Testis (tissue), 3 donors: Measurements from ENCODE around the gene A3GALT2. TPM values are rescaled to one million over a fixed set of nuclear protein-coding genes. Genes with fewer than 3 reads are reported as not detected.

Experiments
- DNase-seq: peaks from one replicate; pipeline ENCODE4 v3.0.0-alpha.2; 2019
- H3K27ac ChIP-seq, 2 donors: fragments of 200-600 bp; sonication (generic); one replicate each; pipeline ENCODE4 v1.5.1; 2019
- H3K27me3 ChIP-seq: fragments of 200-600 bp; sonication (generic); one replicate; pipeline ENCODE4 v1.5.1; 2019
- H3K36me3 ChIP-seq: fragments of 200-600 bp; sonication (generic); one replicate; pipeline ENCODE4 v1.5.1; 2017; ENCODE audit warnings: low read depth; ENCODE audit errors: missing control alignments
- H3K4me1 ChIP-seq: fragments of 200-600 bp; sonication (generic); one replicate; pipeline ENCODE4 v1.5.1; 2019
- H3K4me3 ChIP-seq, 2 donors: fragments of 200-600 bp; sonication (generic); one replicate each; pipeline ENCODE4 v1.5.1; 2017 to 2019
- H3K9me3 ChIP-seq: fragments of 200-600 bp; sonication (generic); one replicate; pipeline ENCODE4 v1.5.1; 2017
- CTCF ChIP-seq, 3 experiments: fragments of 450-650 bp in 2 of 3; fragments of 200-600 bp in 1 of 3; sonication (generic) in 1 of 3; IDR thresholded peaks; one replicate each; pipeline ENCODE4 v1.5.1; 2016 to 2019; ENCODE audit warnings: antibody characterized with exemption in 3 of 3, mild to moderate bottlenecking in 2 of 3, moderate library complexity in 1 of 3
- POLR2A ChIP-seq: fragments of 450-650 bp; IDR thresholded peaks from one replicate; pipeline ENCODE4 v1.6.1; 2017; ENCODE audit warnings: antibody characterized with exemption, mild to moderate bottlenecking, moderate library complexity
- WGBS, 2 donors: methylation state at CpG; one replicate each; pipeline ENCODE4 v1.1.5; 2018; 5-methylcytosine and 5-hydroxymethylcytosine counted together
- intact Hi-C: fragments of 100-400 bp; cut with DNase I; formaldehyde crosslinking; loops from one replicate; pipeline ENCODE4 v1.15.1; 2023; ENCODE audit warnings: low total_unique reads
- polyA plus RNA-seq: library from polyadenylated mRNA; stranded (reverse); fragments of 350-450 nt; fragmentation: Illumina TruSeq; extraction: RNeasy Lipid Tissue Mini Kit (QIAGEN cat#74804); gene quantifications from one replicate; pipeline ENCODE4 v1.2.3, GENCODE V29; 2014; ENCODE audit warnings: low read depth, low replicate concordance; ENCODE audit not compliant: insufficient read depth
- total RNA-seq, 2 donors: library from RNA; depleted of rRNA; stranded (reverse); fragments of >200 nt; gene quantifications; one replicate each; pipeline ENCODE4 v1.2.3, GENCODE V29; 2016

A3GALT2 gene
- total and polyA plus RNA-seq, 3 donors from 2014 or later = 0.87 to 1.7 TPM; not detected in 1

- Histone ChIP-seq H3K27me3 (no peaks in the 10 kb centered on the region), H3K9me3 (no peaks in the 10 kb centered on the region), H3K27ac (no peak overlapping the region), H3K36me3 (no peaks in the 10 kb centered on the region), H3K4me1 (peaks cover 32% of the 10 kb centered on the region), H3K4me3 (no peak overlapping the region)
- 86 to 88% methylated on average over 6 of the region's 6 CpGs for WGBS, 2 donors
- no peak for TF ChIP-seq POLR2A
- TF ChIP-seq CTCF (IDR thresholded peaks at IDR 0.05) = no peak
- no peak for DNase-seq
- intact Hi-C loops = no loop called here
These were observed 54.1 kb downstream of the A3GALT2 start for GRCh38 chr1:33266766-33267165.

GRCh38 chr1:33265780-33266605, 54.9 kb downstream of the A3GALT2 start:
- no peak for DNase-seq
- 78 to 79% methylated on average over 10 of the region's 10 CpGs for WGBS, 2 donors
- intact Hi-C loops = no loop called here
- Histone ChIP-seq H3K4me3 (no peak overlapping the region), H3K4me1 (peaks cover 33% of the 10 kb centered on the region), H3K27ac (no peak overlapping the region), H3K36me3 (no peaks in the 10 kb centered on the region), H3K27me3 (no peaks in the 10 kb centered on the region), H3K9me3 (no peaks in the 10 kb centered on the region)
- TF ChIP-seq POLR2A = no peak
- no peak for TF ChIP-seq CTCF (IDR thresholded peaks at IDR 0.05)

GRCh38 chr1:33263890-33264504, 56.9 kb downstream of the A3GALT2 start:
- Histone ChIP-seq H3K4me3 (no peak overlapping the region), H3K9me3 (no peaks in the 10 kb centered on the region), H3K4me1 (peaks cover 38% of the 10 kb centered on the region), H3K36me3 (no peaks in the 10 kb centered on the region), H3K27me3 (no peaks in the 10 kb centered on the region), H3K27ac (no peak overlapping the region)
- no peak for TF ChIP-seq CTCF (IDR thresholded peaks at IDR 0.05)
- no peak for TF ChIP-seq POLR2A
- WGBS, 2 donors = 54 to 83% methylated on average over 4 to 5 of the region's 5 CpGs
- DNase-seq = no peak
- intact Hi-C loops = no loop called here

GRCh38 chr1:33261344-33261743, 59.6 kb downstream of the A3GALT2 start:
- Histone ChIP-seq H3K4me1 (peaks cover 51% of the 10 kb centered on the region), H3K36me3 (no peaks in the 10 kb centered on the region), H3K27me3 (no peaks in the 10 kb centered on the region), H3K9me3 (no peaks in the 10 kb centered on the region), H3K27ac (peak overlapping the region in 1 of 2 donors; percentile 15), H3K4me3 (no peak overlapping the region)
- 16 to 54% methylated on average over 7 of the region's 7 CpGs for WGBS, 2 donors
- TF ChIP-seq CTCF (IDR thresholded peaks at IDR 0.05) = no peak
- no peak for DNase-seq
- intact Hi-C loops = no loop called here
